NCI-H1105 (cell line): ENCODE results near the gene HOXD13.
A peak's percentile ranks its signal among the peaks of the same experiment; 100 is the strongest.

Source experiments
- DNase-seq: peaks from one replicate; lab custom pipeline; 2025; lab: John Stamatoyannopoulos, UW

The HOXD13 gene

GRCh38 chr2:176121190-176122051 lies 28.9 kb downstream of the HOXD13 start:
- no peak for DNase-seq

GRCh38 chr2:176122052-176122682 lies 29.6 kb downstream of the HOXD13 start:
- DNase-seq, result peak; percentile 91

GRCh38 chr2:176122683-176123410 lies 30.3 kb downstream of the HOXD13 start, which contains the start of gene HOXD9:
TSS of gene HOXD9 (plus strand) at chr2:176122719. CDS start at chr2:176122769, 50 bp downstream.
- DNase-seq, result no peak

GRCh38 chr2:176123411-176124109 lies 31.0 kb downstream of the HOXD13 start:
- DNase-seq, result no peak

- no peak for DNase-seq
These were observed 31.8 kb downstream of the HOXD13 start for GRCh38 chr2:176124110-176124946.

GRCh38 chr2:176124947-176125771 lies 32.6 kb downstream of the HOXD13 start:
- DNase-seq, result no peak

- DNase-seq, result no peak
These were observed 33.2 kb downstream of the HOXD13 start for GRCh38 chr2:176125772-176126054.

DNA sequence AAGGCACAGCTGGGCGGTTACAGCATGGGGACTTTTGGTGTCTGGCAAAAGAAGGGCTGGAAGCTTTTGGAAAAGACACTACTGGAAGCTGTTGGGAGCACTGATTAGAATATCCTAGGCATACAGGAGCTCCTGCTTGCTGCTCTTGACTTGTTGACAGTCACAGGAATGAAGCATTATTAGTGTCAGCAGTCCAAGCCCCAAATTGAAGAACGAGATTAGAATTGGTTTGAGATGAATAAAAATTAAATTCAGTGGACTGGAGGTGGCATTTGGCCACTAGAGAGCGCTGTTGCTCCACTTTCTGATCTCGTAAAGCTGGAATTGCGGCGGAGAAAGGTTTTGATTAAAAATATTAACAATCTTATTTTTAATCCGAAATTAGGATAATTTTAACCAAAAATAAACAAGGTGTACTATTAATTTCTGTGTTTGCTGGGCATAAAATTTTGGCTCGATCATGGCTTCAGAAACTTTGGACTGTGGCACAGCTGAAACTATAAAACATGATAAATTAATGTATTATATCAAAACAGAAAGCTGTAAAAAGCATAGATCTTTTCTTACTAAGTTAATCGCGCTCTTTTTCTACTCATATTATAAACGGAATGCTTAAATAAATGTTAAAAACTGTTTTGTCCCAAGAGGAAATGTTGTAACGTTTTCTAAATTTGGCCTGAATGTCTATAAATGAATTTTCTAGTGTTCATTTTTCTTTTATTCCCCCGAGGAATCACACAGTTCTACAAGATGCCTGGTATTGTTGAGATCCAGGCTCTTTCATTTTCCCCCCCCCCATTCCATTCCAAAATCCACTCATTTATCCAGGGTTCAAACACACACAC lies 34.6 kb downstream of the HOXD13 start:
- peak; percentile 62 for DNase-seq

GRCh38 chr2:176127774-176128072 lies 35.2 kb downstream of the HOXD13 start:
- no peak for DNase-seq

GRCh38 chr2:176128172-176128981 lies 35.9 kb downstream of the HOXD13 start:
- DNase-seq, result no peak

- peak; percentile 84 for DNase-seq
These were observed 36.7 kb downstream of the HOXD13 start, which contains the start of gene HOXD8 for GRCh38 chr2:176128982-176129796. TSS of gene HOXD8 (plus strand) at chr2:176129705. CDS start at chr2:176130367, 662 bp downstream.

DNA sequence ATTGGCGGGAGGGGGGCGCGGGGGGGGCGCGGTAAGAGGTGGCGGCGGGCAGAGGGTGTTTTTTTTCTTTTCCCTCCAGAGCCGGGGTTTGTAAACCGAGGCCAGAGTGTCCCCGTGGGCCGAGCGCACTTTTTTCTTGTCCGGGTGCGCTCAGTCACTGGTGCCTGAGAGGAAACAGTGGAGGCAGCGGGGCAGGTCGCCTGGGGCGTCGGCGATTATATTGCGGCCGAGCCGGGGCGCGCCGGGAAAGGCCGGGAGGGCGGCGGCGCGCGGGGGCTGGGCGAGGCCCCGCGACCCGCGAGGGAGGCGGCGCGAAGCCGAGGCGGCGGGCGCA lies 37.3 kb downstream of the HOXD13 start:
- DNase-seq, result no peak

GRCh38 chr2:176130147-176130956 lies 37.8 kb downstream of the HOXD13 start:
- DNase-seq, result no peak

GRCh38 chr2:176130957-176131847 lies 38.7 kb downstream of the HOXD13 start:
- DNase-seq, result no peak

DNA sequence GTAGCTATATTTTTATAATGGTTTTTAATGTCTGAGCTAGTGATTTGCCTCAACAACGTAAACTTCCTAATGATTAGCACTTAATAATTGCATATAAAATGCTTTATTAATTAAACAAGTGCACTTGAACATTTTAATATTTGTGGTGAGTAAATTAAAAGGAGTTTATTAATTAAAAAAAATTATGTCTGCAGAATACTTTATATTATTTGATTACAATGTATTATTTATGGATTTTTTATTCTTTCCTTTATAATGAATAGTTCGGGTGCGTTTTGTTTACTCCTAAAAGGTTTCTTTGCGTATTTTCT lies 39.3 kb downstream of the HOXD13 start:
- DNase-seq, result no peak
